GM23338 (cell line): ENCODE measurements around the gene RNU6-9. TPM values are rescaled to one million over a fixed set of nuclear protein-coding genes. Genes with fewer than 3 reads are reported as not detected.

Source experiments
- ATAC-seq: fragments of 200-7000 bp; cut with Tn5 transposase; 3 replicates; pipeline ENCODE4 v1.9.1; 2020
- DNase-seq: peaks from one replicate; pipeline ENCODE4 v3.0.0-alpha.2; 2015; ENCODE audit warnings: low spot score
- H2AFZ ChIP-seq: fragments of 200-600 bp; sonication (generic); 2 replicates; pipeline ENCODE4 v1.8.0; 2016; ENCODE audit warnings: antibody characterized with exemption, mild to moderate bottlenecking, moderate library complexity
- H3F3A ChIP-seq: fragments of 200-600 bp; sonication (generic); replicated peaks from 2 replicates; pipeline ENCODE4 v1.8.0; 2017; ENCODE audit warnings: antibody characterized with exemption, mixed run types, low read depth
- H3K27ac ChIP-seq: fragments of 200-600 bp; sonication (generic); 2 replicates; pipeline ENCODE4 v1.6.1; 2016; ENCODE audit warnings: low read depth
- H3K27me3 ChIP-seq: fragments of 200-600 bp; sonication (generic); 2 replicates; pipeline ENCODE4 v1.8.0; 2016; ENCODE audit warnings: mild to moderate bottlenecking, mixed run types, moderate library complexity; ENCODE audit not compliant: insufficient read depth
- H3K36me3 ChIP-seq: fragments of 200-600 bp; sonication (generic); 2 replicates; pipeline ENCODE4 v1.8.0; 2016; ENCODE audit warnings: mild to moderate bottlenecking; ENCODE audit not compliant: insufficient read depth
- H3K4me1 ChIP-seq: fragments of 200-600 bp; sonication (generic); 2 replicates; pipeline ENCODE4 v1.8.0; 2016; ENCODE audit warnings: mild to moderate bottlenecking, moderate library complexity; ENCODE audit not compliant: insufficient read depth
- H3K4me2 ChIP-seq: fragments of 200-600 bp; sonication (generic); 2 replicates; pipeline ENCODE4 v1.7.1; 2017; ENCODE audit warnings: mixed run types
- H3K4me3 ChIP-seq: fragments of 200-600 bp; sonication (generic); 2 replicates; pipeline ENCODE4 v1.6.1; 2016; ENCODE audit warnings: mixed run types
- H3K79me2 ChIP-seq: fragments of 200-600 bp; sonication (generic); replicated peaks from 2 replicates; pipeline ENCODE4 v1.8.0; 2017; ENCODE audit warnings: mild to moderate bottlenecking; ENCODE audit not compliant: insufficient read depth
- H3K9me2 ChIP-seq: fragments of 200-600 bp; sonication (generic); 2 replicates; pipeline ENCODE4 v1.8.0; 2017; ENCODE audit not compliant: insufficient read depth
- H4K20me1 ChIP-seq: fragments of 200-600 bp; sonication (generic); replicated peaks from 2 replicates; pipeline ENCODE4 v1.8.0; 2017; ENCODE audit warnings: mild to moderate bottlenecking; ENCODE audit not compliant: insufficient read depth
- H3K27ac Mint-ChIP-seq: 2 replicates; pipeline ENCODE4 v1.8.0; 2020; ENCODE audit warnings: inconsistent platforms, mild to moderate bottlenecking, moderate library complexity, mixed read lengths
- H3K27me3 Mint-ChIP-seq: 3 replicates; pipeline ENCODE4 v1.8.0; 2022; ENCODE audit warnings: low read depth, mild to moderate bottlenecking, moderate library complexity, mixed read lengths, inconsistent platforms; ENCODE audit not compliant: insufficient read depth, poor library complexity
- H3K36me3 Mint-ChIP-seq: 3 replicates; pipeline ENCODE4 v1.8.0; 2021; ENCODE audit warnings: low read depth, mild to moderate bottlenecking, inconsistent platforms, moderate library complexity, mixed read lengths
- H3K4me1 Mint-ChIP-seq: 3 replicates; pipeline ENCODE4 v1.8.0; 2020; ENCODE audit warnings: mild to moderate bottlenecking, inconsistent platforms, mixed read lengths
- H3K4me3 Mint-ChIP-seq: 3 replicates; pipeline ENCODE4 v1.8.0; 2021; ENCODE audit warnings: moderate library complexity, mild to moderate bottlenecking, inconsistent platforms, mixed read lengths
- H3K9me3 Mint-ChIP-seq: 3 replicates; pipeline ENCODE4 v1.8.0; 2020; ENCODE audit warnings: moderate library complexity, mild to moderate bottlenecking, inconsistent platforms, mixed read lengths
- CREB1 ChIP-seq: fragments of 250-450 bp; sonication (Bioruptor Pico); IDR thresholded peaks from 2 replicates; pipeline ENCODE4 v1.5.0; 2020; ENCODE audit warnings: low read depth, mild to moderate bottlenecking, moderate library complexity
- CTCF ChIP-seq, 2 experiments: fragments of 200-600 bp in 1 of 2; sonication (generic) in 1 of 2; conservative IDR thresholded peaks; 2 replicates each; pipeline versions ENCODE4 v1.5.1 to v1.6.1; 2016 to 2017; ENCODE audit warnings: antibody characterized with exemption in 2 of 2, low read depth in 2 of 2, mild to moderate bottlenecking in 2 of 2, moderate library complexity in 1 of 2
- ETS1 ChIP-seq: IDR thresholded peaks from 2 replicates; pipeline ENCODE4 v1.6.1; 2016; ENCODE audit warnings: antibody characterized with exemption
- EZH2 ChIP-seq: fragments of 200-600 bp; sonication (generic); IDR thresholded peaks from one replicate; pipeline ENCODE4 v1.8.0; 2017; ENCODE audit warnings: antibody characterized with exemption, mild to moderate bottlenecking, low read depth; ENCODE audit not compliant: unreplicated experiment
- EZH2phosphoT487 ChIP-seq: fragments of 200-600 bp; sonication (generic); IDR thresholded peaks from one replicate; pipeline ENCODE4 v1.8.1; 2018; ENCODE audit warnings: antibody characterized with exemption; ENCODE audit not compliant: unreplicated experiment
- JUNB ChIP-seq: IDR thresholded peaks from one replicate; pipeline ENCODE4 v1.6.1; 2016; ENCODE audit warnings: antibody characterized with exemption; ENCODE audit not compliant: unreplicated experiment
- NANOG ChIP-seq: IDR thresholded peaks from 2 replicates; pipeline ENCODE4 v1.6.1; 2016; ENCODE audit warnings: antibody characterized with exemption, borderline replicate concordance
- POLR2AphosphoS5 ChIP-seq: IDR thresholded peaks from 2 replicates; pipeline ENCODE4 v1.6.1; 2016; ENCODE audit warnings: antibody characterized with exemption, low read depth
- REST ChIP-seq: IDR thresholded peaks from one replicate; pipeline ENCODE4 v1.6.1; 2018; ENCODE audit warnings: antibody characterized with exemption; ENCODE audit not compliant: unreplicated experiment
- STAT1 ChIP-seq: IDR thresholded peaks from one replicate; pipeline ENCODE4 v1.6.1; 2016; ENCODE audit warnings: antibody characterized with exemption; ENCODE audit not compliant: unreplicated experiment
- ZNF114 ChIP-seq: fragments of 250-450 bp; sonication (Bioruptor Pico); IDR thresholded peaks from 2 replicates; pipeline ENCODE4 v1.5.0; 2020; ENCODE audit warnings: mild to moderate bottlenecking, moderate library complexity
- ZNF331 ChIP-seq: fragments of 250-450 bp; sonication (Bioruptor Pico); IDR thresholded peaks from 2 replicates; pipeline ENCODE4 v1.5.0; 2020; ENCODE audit warnings: low read depth, mild to moderate bottlenecking, moderate library complexity
- polyA plus RNA-seq: library from polyadenylated mRNA; unstranded; fragments of >200 nt; fragmentation: Nextera tagmentation; extraction: Ambion mirVana; gene quantifications from 2 replicates; pipeline ENCODE4 v1.2.1, GENCODE V29; 2016
- total RNA-seq: library from RNA; depleted of rRNA; stranded (reverse); fragments of >200 nt; shearing (Covaris generic); gene quantifications from 2 replicates; pipeline ENCODE4 v1.2.3, GENCODE V29; 2014

The RNU6-9 gene
- total and polyA plus RNA-seq, 2 experiments from 2014 or later, result not detected

GRCh38 chr19:937259-937694 lies 44.0 kb downstream of the RNU6-9 start (continued):
- TF ChIP-seq ETS1, result no peak
- no peak for TF ChIP-seq STAT1

GRCh38 chr19:938233-938923 lies 45.1 kb downstream of the RNU6-9 start:
- H3K27ac ChIP-seq, result peak overlapping the region; percentile 59; the same call in 1 of the 2 replicates
- H3K9me2 ChIP-seq, result no peaks in the 10 kb centered on the region
- TF ChIP-seq EZH2phosphoT487, result no peak
- no peak for TF ChIP-seq POLR2AphosphoS5
- TF ChIP-seq EZH2, result no peak
- TF ChIP-seq REST, result no peak
- TF ChIP-seq NANOG, result no peak
- TF ChIP-seq ETS1, result no peak
- TF ChIP-seq CREB1 (CRISPR knock-in tag), result no peak
- no peak for TF ChIP-seq ZNF114 (CRISPR knock-in tag)
- no peak for TF ChIP-seq STAT1
- TF ChIP-seq ZNF331 (CRISPR knock-in tag), result no peak
- no peak for TF ChIP-seq CTCF (conservative IDR thresholded peaks at IDR 0.05; ENCODE audit: low read depth in 2 of 2)
- no peak for TF ChIP-seq JUNB

More at GRCh38 chr19:938233-938923, 45.1 kb downstream of the RNU6-9 start:
- Histone ChIP-seq H3K79me2 (peaks cover 82% of the 10 kb centered on the region), H4K20me1 (peaks cover 11% of the 10 kb centered on the region), H3K27me3 (no peaks in the 10 kb centered on the region), H3F3A (0 out of 2 replicates have a peak, but pooled peaks cover 3% of the 10 kb centered on the region), H3K4me1 (0 out of 2 replicates have a peak, but pooled peaks cover 4% of the 10 kb centered on the region), H3K4me2 (no peak overlapping the region), H3K36me3 (no peaks in the 10 kb centered on the region), H2AFZ (no peak overlapping the region), H3K4me3 (no peak overlapping the region)
- DNase-seq, result no peak
- Mint-ChIP-seq H3K4me3 (no peak overlapping the region), H3K27me3 (peaks cover 14% of the 10 kb centered on the region), H3K36me3 (peaks cover 39% of the 10 kb centered on the region), H3K4me1 (peaks cover 4% of the 10 kb centered on the region; the same call in 2 of the 3 replicates), H3K9me3 (peaks cover 2% of the 10 kb centered on the region; the same call in 2 of the 3 replicates), H3K27ac (peak overlapping the region; percentile 30; the same call in 1 of the 2 replicates)
- ATAC-seq, result no peak
